HG03378 (cell line): Measurements from ENCODE around the gene CPEB2.

Experiments
- ATAC-seq: cut with Tn5 transposase; IDR thresholded peaks from one replicate; pipeline ENCODE4 v1.9.1; 2021; ENCODE audit warnings: mild to moderate bottlenecking, moderate library complexity; ENCODE audit not compliant: unreplicated experiment

The CPEB2 gene

GRCh38 chr4:15007201-15007600, 4.9 kb downstream of the CPEB2 start:
- ATAC-seq = no peak

GRCh38 chr4:15010038-15010585, 7.8 kb downstream of the CPEB2 start:
- ATAC-seq = no peak

- ATAC-seq = no peak
These were observed 8.9 kb downstream of the CPEB2 start for GRCh38 chr4:15011166-15011565.

GRCh38 chr4:15012017-15012788, 9.9 kb downstream of the CPEB2 start:
- no peak for ATAC-seq

- ATAC-seq = no peak
These were observed 11.3 kb downstream of the CPEB2 start for GRCh38 chr4:15013585-15013984.

GRCh38 chr4:15015170-15015569, 12.9 kb downstream of the CPEB2 start:
- ATAC-seq = no peak

DNA sequence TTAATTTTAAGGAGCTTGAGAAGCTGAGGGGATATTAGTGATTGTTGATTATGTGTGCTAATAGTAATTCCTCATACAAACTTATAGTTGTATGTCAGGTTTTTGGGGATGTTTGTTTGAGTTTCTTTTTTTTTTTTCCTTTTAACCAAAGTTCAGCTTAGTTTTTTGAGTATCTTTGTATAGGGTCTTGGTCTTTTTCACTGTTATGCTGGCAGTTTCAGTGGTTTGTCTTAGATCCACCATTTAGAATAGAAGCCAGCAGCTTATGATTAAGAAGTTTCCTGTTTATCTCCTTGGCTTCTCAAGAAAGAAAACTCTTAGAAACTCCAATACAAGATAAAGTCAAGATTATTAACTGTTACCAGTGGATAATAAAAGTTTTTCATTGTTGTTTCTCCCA, 16.1 kb downstream of the CPEB2 start:
- ATAC-seq = no peak

- ATAC-seq = peak; percentile 60
These were observed 18.4 kb downstream of the CPEB2 start for GRCh38 chr4:15020502-15021286.

DNA sequence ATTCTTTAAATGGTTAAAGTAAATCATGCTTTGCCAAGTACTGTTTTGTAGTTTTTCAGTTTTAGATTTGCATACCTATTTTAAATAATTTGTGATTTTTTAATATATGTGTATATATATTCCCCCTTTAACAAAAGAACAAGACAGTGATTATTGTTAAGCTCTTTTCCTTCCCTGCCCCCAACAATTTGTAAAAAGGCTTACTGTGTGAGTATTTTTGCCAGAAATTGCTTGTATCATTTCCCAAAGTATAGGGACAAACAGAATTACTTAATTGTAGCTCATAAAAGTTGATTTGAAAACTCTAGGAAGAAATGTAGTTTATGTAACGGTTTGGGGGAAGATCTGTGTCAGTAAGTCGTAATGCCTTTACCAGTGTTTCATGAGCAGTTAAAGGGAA, 19.0 kb downstream of the CPEB2 start:
- no peak for ATAC-seq

- no peak for ATAC-seq
These were observed 19.7 kb downstream of the CPEB2 start for GRCh38 chr4:15021946-15022345.

DNA sequence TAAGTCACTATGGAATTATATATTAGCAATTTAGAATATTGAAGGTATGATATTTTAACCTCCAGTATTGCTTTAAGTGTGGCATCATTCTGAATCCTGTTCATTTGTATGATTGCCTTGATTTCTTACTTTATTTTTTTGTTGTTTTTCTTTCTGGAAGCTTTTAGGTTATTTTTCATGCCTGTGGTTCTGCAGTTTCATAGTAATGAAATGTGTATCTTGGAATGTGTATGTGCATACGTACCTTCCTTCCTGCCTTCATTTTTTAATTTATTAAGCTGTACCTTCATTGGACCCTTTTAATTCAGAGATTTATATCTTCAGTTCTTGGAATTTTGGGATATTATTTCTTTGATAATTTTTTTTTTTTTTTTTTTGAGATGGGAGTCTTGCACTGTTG, 22.1 kb downstream of the CPEB2 start:
- ATAC-seq = no peak

DNA sequence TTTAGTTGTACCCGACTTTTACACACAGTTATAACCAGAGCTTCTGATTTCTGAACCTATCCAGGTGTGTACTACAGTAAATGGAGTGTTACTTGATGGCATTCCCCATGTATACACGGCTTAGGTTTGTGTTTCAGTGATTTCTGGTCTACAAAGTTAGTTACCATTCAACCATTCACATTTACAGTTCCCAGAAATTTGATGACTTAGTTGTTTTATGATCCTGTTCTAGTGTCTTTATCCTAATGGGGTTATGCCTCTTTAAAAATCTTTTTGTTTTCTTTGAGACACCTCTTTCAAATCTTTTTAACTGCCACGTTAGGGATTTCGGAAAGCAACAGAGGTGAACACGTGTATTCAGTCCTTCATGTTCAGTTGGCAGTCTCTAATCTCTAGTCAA, 23.4 kb downstream of the CPEB2 start:
- no peak for ATAC-seq

DNA sequence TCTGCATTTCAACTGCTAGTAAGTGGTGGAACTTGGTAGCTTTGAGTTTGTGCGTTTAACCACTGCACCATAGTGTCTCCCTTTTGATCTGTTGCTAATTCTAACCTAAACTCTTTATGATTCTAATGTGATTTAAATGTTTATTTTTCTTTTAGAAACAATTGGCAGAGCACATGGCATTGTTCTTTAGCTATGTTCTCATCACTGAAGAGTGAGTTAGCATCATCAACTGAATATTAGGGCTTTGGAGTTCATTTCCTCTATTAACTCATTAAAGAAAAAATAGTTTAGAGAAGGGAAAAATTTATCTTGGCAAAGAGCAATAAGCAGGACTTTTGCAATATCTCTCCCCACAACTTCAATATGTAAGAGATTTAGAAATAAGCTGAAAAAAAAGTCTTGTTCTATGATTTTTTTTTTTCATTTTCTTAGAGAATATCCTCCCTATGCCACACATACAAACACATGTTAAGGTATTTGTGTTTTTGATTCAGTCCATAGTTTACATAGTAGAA, 25.7 kb downstream of the CPEB2 start:
- no peak for ATAC-seq

GRCh38 chr4:15031197-15031596, 28.9 kb downstream of the CPEB2 start:
- no peak for ATAC-seq

- no peak for ATAC-seq
These were observed 29.9 kb downstream of the CPEB2 start for GRCh38 chr4:15031993-15032675.

DNA sequence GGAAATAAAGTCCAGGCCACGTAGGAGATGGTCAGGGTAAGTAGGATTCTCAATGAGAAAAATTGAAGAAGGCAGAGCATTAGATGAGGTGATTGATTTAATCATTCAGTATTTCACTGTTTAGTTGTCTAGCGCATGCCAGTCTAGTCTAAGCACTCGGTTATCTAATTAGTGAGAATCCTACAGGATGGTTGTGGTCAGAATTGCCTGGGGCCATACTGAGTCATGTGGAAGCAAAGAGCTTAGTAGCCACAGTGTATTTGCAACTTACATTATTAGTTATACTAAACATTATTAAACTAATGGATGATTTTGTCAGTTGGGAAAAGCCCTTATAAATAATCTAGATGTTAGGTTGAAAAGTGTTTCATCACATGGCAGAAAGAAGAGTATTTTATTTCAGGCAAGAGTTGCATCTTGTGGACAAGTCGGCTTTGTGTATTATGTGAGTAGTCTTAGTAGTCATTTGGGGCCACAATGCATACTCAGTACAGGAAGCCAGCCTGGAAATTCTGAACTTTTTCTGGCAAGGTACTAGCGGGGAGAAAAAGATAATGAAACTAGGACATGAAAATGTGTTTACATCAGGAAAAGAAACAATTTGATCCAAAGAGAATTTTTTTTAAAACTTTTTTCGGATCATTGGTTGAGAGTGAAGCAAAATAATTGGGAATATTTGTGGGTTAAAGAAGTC, 31.9 kb downstream of the CPEB2 start:
- ATAC-seq = no peak

DNA sequence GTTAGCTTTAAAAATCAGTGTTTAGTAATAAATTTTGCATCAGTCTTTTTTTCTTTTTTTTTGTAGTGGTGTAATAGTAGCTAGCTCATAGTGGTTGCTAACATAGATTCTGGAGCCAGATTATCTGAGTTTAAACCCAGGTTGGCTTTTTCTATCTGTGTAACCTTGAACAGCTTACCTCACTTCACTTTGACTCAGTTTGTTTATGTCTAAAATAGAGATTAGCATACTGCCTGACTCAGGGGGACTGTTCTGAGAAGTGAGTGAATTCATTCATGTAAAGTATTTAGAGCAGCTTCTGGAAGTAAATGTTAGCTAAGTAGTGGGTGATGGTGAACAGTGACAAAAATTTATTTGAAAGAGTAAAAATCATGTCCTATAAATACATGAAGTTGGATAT, 32.9 kb downstream of the CPEB2 start:
- no peak for ATAC-seq

DNA sequence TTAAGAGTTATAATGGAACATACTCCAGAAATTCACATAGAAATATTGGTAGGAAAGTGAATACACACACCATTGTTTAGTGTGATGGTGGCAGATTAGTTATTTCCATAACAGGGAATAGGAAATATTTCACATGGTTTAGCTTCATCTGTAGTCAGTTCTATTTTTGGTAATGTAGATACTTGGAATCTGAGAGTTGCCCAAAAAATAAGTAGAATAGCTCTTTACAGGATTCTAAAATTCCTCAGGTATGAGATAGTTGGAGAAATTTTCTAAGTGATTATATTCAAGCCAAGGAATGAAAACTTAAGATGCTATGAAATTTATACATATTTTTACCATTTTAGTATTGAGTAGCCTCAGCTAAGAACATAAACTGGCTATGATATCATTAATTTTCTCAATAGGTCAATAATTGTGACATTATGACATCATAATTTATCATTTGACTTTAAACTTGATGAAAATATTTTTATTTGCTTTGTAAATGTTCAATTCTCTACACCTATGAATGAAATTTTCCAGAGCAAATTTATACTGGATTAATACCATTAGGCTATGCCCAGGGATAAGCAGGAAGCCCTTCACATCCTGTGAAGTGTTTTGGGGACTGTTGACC, 35.8 kb downstream of the CPEB2 start:
- no peak for ATAC-seq

GRCh38 chr4:15040916-15041463, 38.7 kb downstream of the CPEB2 start:
- no peak for ATAC-seq
